CD4-positive, alpha-beta T cell treated with Interleukin-12 subunit alpha and Interleukin-12 subunit beta, for 1 hour (primary cell): ENCODE results near the gene ANKS1B.
A peak's percentile ranks its signal among the peaks of the same experiment; 100 is the strongest.
"Not testable (repeated sequence)": the region's sequence is repeated elsewhere in the genome, so short reads cannot be mapped to it uniquely, and the experiment has no call there.

Experiments used
- DNase-seq: peaks from one replicate; pipeline ENCODE4 v3.0.0-alpha.2; 2020

ANKS1B gene

GRCh38 chr12:99036566-99036965 is 948.2 kb downstream of the ANKS1B start:
- DNase-seq = no peak

DNA sequence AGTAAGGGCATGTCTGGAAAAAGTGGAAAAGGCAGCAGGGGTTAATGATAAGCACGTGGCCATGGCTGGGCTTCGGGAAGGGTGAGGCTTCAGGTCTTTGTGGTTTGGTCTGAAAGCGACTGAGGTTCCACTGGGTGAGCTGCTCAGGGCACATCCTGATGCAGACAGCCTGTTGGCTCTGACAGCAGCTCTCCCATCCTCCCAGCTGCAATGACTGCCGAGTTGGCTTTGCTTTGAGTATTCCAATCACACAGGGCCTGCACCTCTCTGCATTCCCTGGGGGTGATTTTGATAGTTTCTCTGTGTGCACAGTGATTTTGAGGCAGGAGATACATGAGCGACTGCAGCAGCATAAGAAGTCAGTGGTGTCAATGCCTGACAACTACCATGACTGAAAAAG is 948.9 kb downstream of the ANKS1B start:
- no peak for DNase-seq

DNA sequence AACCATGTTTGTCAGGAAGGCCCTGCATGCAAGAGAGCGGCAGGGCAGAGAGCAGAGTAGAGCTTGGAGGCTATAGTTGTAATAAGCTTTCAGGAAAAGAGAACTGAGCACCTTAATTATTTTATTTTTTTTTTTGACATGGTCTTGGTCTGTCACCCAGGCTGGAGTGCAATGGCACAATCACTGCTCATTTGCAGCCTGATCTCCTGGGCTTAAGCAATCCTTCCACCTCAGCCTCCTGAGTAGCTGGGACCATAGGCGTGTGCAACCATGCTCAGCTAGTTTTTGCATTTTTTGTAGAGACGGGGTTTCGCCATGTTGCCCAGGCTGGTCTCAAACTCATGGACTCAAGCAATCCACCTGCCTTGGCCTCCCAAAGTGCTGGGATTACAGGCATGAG is 950.5 kb downstream of the ANKS1B start:
- DNase-seq = not testable (repeated sequence)

- DNase-seq = no peak
Observed at GRCh38 chr12:99029511-99030271, 955.0 kb downstream of the ANKS1B start.

GRCh38 chr12:99027461-99027860 is 957.3 kb downstream of the ANKS1B start:
- no peak for DNase-seq

GRCh38 chr12:99027055-99027393 is 957.7 kb downstream of the ANKS1B start:
- no peak for DNase-seq

GRCh38 chr12:99026332-99027054 is 958.2 kb downstream of the ANKS1B start:
- no peak for DNase-seq

DNA sequence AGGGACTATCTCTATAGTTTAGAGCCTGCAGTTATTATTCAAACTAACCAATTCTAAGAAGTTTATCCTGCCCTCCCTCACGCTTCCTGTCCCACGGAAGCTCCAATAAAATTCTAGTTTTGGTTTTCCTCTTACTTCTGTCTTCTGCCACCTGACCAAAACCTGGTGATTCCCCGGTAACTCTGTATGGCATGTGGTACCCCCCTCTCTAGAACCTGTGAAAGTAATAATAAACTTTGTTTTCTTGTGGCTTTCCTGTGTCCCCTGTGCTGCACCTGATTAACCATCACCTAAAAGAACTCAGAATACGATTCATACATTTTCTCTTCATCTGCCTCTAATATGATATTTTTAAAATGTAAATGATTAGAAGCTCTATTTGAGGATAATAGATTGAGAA is 959.9 kb downstream of the ANKS1B start:
- no peak for DNase-seq

GRCh38 chr12:99024191-99024590 is 960.5 kb downstream of the ANKS1B start:
- no peak for DNase-seq

DNA sequence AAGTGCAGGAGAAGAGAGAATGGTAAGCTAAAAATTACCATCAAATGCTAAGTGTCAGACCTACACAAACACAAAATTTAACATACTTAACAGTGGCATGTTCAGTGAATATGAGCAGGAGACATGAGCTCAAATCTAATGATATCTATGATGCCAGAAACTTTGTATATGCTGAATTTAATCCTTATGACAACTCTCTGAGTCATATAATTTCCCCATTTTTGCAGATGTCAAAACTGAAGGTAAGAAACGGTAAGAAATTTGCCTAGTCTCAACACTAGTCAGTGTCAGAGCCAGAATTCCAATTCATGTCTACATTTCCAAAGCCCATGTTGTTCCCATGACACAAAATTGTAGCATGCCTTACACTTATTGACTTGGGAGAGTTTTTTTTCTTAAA is 963.9 kb downstream of the ANKS1B start:
- DNase-seq = no peak

GRCh38 chr12:99019798-99020197 is 964.9 kb downstream of the ANKS1B start:
- DNase-seq = no peak

GRCh38 chr12:99017971-99018370 is 966.8 kb downstream of the ANKS1B start:
- DNase-seq = no peak

DNA sequence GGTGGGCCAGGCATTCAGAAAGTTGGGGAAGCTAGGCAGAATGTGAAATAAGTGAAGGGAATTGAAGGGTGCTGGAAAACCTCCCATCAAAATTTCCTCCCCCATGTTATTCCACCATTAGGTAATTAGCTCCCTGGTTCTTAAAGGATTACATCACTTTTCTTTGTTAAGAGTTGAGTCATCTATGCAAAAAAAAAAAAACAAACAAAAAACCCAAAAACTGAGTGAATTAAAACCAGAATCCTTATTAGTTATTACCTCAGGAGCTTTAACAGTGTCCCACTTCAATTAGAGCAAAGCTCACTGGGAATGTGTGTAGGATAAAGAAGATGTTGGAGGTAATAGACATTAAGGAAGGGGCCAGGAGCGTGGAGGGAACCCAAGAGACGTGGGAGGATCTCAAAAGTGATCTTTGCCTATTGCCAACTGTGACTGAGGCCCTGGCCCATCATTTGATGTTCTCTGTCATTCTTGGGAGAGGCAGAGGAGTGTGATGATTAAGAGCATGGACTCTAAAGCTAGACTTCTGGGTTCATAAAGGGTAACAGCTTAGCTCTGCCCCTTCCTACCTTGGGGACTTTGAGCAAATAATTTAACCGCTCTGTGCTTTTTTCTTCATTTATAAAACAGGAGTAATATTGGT is 975.0 kb downstream of the ANKS1B start:
- DNase-seq = no peak

DNA sequence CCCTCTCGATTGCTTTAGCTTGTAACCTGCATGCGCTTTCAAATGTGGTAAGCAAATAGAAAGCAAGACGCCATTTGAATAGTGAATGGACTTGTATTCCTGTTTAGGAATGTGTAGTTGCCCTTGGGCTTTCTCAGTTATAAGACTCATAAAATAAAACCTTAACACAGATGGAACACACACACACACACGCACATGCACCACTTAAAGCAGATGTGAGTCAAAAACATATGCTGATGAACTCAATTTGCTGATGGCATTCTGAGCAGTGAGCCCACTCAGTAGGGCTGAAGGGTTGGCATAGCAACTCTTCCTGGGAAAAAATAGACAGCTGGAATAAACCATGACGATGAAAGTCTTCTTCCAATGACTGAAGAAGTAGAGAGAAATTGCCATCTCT is 979.1 kb downstream of the ANKS1B start:
- no peak for DNase-seq

DNA sequence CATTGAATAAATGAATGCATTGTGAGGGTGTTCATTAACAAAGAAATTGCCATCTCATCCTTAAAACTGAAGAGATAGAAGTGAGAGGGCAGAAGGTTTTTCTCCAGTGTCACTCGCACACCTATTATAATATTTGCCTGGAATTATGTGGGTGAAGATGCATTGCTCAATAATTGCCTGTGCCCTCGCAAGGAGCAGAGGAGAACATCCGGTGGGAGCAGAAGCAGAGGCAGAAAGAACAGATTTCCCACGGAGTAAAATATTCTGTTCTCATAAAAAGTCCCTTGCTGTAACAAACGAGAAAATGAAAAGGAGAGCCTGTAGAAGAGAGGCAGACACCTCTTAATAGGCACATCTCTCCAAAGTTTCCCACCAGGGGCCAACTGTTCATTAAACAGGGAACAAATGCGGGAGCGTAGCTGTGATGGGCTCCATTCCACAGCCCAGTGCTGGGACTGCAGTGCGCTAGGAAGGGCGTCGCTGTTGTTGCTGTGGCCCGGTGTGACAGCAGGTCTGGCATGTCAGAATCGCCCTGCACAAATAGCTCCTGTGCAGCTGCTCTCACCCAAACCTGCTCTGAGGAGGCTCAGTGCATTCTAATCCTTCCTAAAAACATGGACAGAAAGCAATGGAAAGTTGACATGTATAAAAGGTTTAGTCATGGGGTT is 979.8 kb downstream of the ANKS1B start:
- DNase-seq = no peak

DNA sequence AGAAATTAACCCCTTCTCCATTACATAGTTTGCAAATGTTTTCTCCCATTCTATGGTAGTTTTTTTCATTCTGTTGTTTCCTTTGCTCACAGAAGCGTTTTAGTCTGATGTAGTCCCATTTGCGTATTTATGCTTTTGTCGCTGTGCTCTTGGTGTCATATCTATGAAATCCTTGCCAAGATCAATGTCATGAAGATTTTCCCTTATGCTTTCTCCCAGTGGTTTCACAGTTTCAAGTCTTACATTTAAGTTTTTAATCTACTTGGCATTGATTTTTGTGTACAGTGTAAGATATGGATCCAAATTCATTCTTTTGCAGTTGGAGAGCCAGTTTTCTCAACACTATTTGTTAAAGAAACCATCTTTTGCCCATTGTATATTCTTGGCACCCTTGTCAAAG is 982.0 kb downstream of the ANKS1B start:
- DNase-seq = no peak

- no peak for DNase-seq
Observed at GRCh38 chr12:99002156-99002555, 982.6 kb downstream of the ANKS1B start.

DNA sequence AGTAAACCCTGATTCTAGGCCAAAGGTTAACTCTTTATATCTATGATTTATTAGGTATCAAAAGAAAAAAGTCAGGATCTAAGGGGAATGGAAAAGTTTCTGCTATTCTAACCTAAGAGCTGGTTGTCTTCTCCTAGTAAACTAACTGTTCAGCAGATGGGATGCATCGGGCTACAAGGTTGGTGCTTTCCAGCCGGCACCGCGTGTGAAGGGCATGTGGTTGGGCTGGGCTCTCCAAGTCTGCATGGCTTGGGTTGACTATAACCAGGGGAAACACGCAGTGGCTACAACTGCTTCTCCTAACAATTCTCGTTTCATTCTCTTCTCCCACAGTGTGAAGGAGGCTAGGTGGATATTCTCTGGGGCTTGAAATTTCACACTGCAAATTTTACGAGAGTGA is 985.2 kb downstream of the ANKS1B start:
- DNase-seq = no peak

DNA sequence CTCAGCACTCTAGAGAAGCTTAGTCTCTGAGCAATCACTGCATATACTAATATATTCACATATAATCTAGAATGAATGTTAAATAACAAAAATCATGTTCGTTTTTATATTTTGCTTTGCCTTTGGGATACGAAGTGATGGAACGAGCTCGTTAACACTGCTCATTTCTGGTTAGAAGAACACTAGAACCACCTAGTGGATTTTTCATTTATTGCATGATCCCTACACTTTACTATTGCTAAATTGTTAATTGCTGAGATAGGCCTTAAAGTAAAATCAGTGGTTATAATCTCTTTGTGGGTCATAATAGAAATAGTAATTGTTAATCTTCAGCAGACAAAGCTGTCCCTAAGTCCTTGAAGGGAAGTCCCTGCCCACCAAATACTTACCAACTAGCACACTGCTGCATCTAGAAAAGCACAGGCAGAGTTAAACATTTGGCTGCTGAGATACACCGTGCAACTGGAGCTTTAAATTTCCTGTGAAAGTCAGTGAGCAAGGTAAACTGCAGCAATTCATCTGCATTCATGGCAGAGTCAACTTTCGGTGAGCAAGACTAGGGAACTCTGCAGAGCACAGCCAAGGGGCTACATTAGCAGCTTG is 985.9 kb downstream of the ANKS1B start:
- peak; percentile 22 for DNase-seq

DNA sequence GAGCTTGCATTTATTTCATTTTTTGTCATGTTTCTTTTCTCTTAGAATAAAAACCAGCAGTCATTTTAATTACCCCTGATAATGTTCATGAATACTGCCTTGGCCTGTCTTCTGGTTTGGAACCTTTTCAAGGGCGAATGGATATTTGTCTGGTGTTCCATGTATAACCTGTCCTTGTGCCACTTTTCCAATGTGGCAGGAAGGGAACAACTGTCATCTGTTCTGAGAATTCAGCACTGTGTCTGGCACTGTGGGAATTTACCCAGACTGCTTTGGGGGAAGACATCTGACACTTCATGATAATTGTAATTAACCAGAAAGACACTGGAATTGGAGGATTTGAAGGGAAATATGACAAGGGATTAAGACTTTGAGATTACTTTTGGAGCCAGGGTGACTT is 986.8 kb downstream of the ANKS1B start:
- no peak for DNase-seq

DNA sequence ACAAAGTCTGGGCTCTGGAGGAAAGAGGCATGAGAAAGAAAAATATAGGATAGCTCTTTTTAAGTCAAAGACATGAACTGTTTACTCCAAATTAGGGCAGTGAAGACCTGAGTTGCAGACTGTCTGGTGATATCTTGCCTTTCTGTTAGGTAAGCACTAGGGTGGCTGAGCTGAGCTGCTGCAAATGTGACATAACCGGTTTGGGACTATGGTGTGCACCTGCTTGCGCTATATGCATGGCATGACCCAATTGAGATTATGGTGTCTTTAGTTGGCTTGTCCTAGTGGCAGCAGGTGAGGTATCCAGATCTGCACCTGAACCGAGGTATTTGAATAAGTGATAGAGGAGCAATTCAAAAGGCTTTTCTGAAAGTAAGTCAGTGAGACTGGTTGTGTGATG is 994.1 kb downstream of the ANKS1B start:
- DNase-seq = no peak

DNA sequence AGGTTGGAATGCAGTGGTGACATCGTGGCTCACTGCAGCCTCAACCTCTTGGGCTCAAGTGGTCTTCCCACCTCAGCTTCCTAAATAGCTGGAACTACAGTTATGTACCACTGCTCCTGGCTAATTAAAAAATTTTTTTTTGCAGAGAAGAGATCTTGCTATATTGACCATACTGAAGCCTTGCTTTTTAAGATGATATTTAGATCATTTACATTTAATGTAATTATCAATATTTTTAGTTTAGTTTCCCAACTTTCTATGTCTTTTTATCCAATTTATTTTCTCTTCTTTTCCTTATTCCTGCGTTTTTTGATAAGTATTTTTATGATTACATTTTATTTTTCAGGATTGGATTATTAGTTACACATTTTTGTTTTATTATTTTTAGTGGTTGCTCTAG is 999.6 kb downstream of the ANKS1B start:
- no peak for DNase-seq

DNA sequence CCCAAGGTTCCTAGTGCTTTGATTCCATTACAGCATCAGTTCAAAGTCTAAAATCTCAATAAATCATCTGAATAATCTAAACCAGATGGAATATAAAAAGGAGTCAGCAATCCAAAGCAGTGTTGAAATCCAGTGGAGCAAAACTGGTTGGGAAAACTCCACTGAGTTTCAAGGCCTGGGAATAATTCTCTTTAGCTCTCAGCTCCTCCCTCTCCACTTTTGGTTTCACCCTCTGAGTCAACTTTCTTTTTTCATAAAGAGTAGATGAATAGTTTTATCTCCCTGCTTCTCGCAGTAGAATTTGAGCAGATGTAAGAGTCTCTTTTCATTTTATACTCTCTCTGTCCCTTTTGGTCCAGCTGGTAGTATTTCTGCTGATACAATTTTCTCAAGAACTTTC is 1001.1 kb downstream of the ANKS1B start:
- no peak for DNase-seq
